T-cell (primary cell): ENCODE data around the gene ZSCAN25. TPM values are rescaled to one million over a fixed set of nuclear protein-coding genes. Genes with fewer than 3 reads are reported as not detected.

Experiments
- total RNA-seq, 35 experiments: library from RNA in 6 of 35; stranded (reverse) in 6 of 35; fragments of 120-200 nt in 1 of 35; gene quantifications; one replicate each; pipeline versions ENCODE4 v1.2.1 to v1.2.4 and lab custom pipeline; 2013 to 2026

Gene ZSCAN25
- total RNA-seq, 5 donors from 2014 or later (not counting 1 experiment from before 2014, with no cell fraction given) = 43.1 to 50.3 (median 49.8) TPM

Other genes starting within 250 kb of the ZSCAN25 start
- 100 to 1,000 TPM; 131 to 232 (median 203) TPM for gene ARPC1B, start 242.2 kb upstream of the ZSCAN25 start, total RNA-seq
- 10 to 100 TPM; 48.1 to 75.7 (median 67.4) TPM for gene PDAP1, start 208.3 kb upstream of the ZSCAN25 start, total RNA-seq
- gene BUD31, start 208.0 kb upstream of the ZSCAN25 start, total RNA-seq = 100 to 1,000 TPM in 1 of 5 donors, 10 to 100 TPM in 4; 63.2 to 127 (median 82.3) TPM
- 10 to 100 TPM in 3 of 5 donors, 1 to 10 TPM in 2; 5.4 to 11.6 (median 10.5) TPM for gene PTCD1, start 178.1 kb upstream of the ZSCAN25 start, total RNA-seq
- gene CPSF4, start 178.0 kb upstream of the ZSCAN25 start, total RNA-seq = 10 to 100 TPM; 44.4 to 58.1 (median 52.3) TPM
- gene ATP5MF, start 150.8 kb upstream of the ZSCAN25 start, total RNA-seq = 100 to 1,000 TPM in 4 of 5 donors, 10 to 100 TPM in 1; 68.1 to 145 (median 141) TPM
- 10 to 100 TPM; 17.0 to 24.8 (median 19.7) TPM for gene ZNF789, start 144.1 kb upstream of the ZSCAN25 start, total RNA-seq
- gene ZNF394, start 116.7 kb upstream of the ZSCAN25 start, total RNA-seq = 100 to 1,000 TPM in 3 of 5 donors, 10 to 100 TPM in 2; 88.4 to 188 (median 104) TPM
- gene ZKSCAN5, start 112.3 kb upstream of the ZSCAN25 start, total RNA-seq = 1 to 10 TPM; 5.4 to 9.1 (median 8.2) TPM
- gene FAM200A, start 64.8 kb upstream of the ZSCAN25 start, total RNA-seq = 1 to 10 TPM; 2.8 to 8.9 (median 8.5) TPM
- gene ZNF655, start 58.3 kb upstream of the ZSCAN25 start, total RNA-seq = 100 to 1,000 TPM; 145 to 163 (median 157) TPM
- 1 to 10 TPM in 4 of 5 donors, under 1 TPM in 1; 0.85 to 2.6 (median 1.1) TPM for gene TMEM225B, start 18.7 kb upstream of the ZSCAN25 start, total RNA-seq
- gene CYP3A5, start 63.0 kb downstream of the ZSCAN25 start, total RNA-seq = under 1 TPM in 3 of 5 donors, not detected in 2; 0.22 to 0.58 (median 0.46) TPM
- gene CYP3A7, start 118.2 kb downstream of the ZSCAN25 start, total RNA-seq = not detected
- under 1 TPM in 3 of 5 donors, not detected in 2; 0.16 to 0.66 (median 0.53) TPM for gene CYP3A4, start 167.2 kb downstream of the ZSCAN25 start, total RNA-seq
- under 1 TPM in 2 of 5 donors, not detected in 3; 0.26 to 0.53 TPM for gene CYP3A43, start 211.1 kb downstream of the ZSCAN25 start, total RNA-seq